Prostate gland (tissue), 2 donors: ENCODE results near the gene KLK11. TPM values are rescaled to one million over a fixed set of nuclear protein-coding genes. Genes with fewer than 3 reads are reported as not detected.

Experiments used
- DNase-seq: peaks from one replicate; pipeline ENCODE4 v3.0.0-alpha.2; 2019; ENCODE audit warnings: low spot score
- H3K27ac ChIP-seq, 2 donors: fragments of 200-600 bp; sonication (generic); 2 replicates each; pipeline ENCODE4 v1.5.1; 2017 to 2019
- H3K27me3 ChIP-seq: fragments of 200-600 bp; sonication (generic); replicated peaks from 2 replicates; pipeline ENCODE4 v1.5.1; 2019; ENCODE audit not compliant: insufficient read depth
- H3K36me3 ChIP-seq, 2 donors: fragments of 200-600 bp; sonication (generic); 1 replicate in 1 of 2; 2 replicates in 1 of 2; pipeline versions ENCODE4 v1.5.1 to v1.8.1; 2017 to 2019
- H3K4me1 ChIP-seq: fragments of 200-600 bp; sonication (generic); replicated peaks from 2 replicates; pipeline ENCODE4 v1.5.1; 2019
- H3K4me3 ChIP-seq, 2 donors: fragments of 200-600 bp; sonication (generic); 2 replicates each; pipeline ENCODE4 v1.5.1; 2017 to 2019
- H3K9me3 ChIP-seq: fragments of 200-600 bp; sonication (generic); 2 replicates; pipeline ENCODE4 v1.5.1; 2017
- CTCF ChIP-seq, 4 experiments: fragments of 200-600 bp in 2 of 4; fragments of 450-650 bp in 2 of 4; sonication (generic) in 2 of 4; IDR thresholded peaks; 1 replicate in 3 of 4; 2 replicates in 1 of 4; pipeline ENCODE4 v1.5.1; 2016 to 2019; ENCODE audit warnings: antibody characterized with exemption in 4 of 4, mild to moderate bottlenecking in 2 of 4, moderate library complexity in 2 of 4
- POLR2A ChIP-seq: fragments of 450-650 bp; IDR thresholded peaks from one replicate; pipeline ENCODE4 v1.6.1; 2016; ENCODE audit warnings: antibody characterized with exemption, mild to moderate bottlenecking
- POLR2AphosphoS5 ChIP-seq: sonication (generic); formaldehyde crosslinking; IDR thresholded peaks from one replicate; pipeline ENCODE4 v1.6.1; 2017; ENCODE audit warnings: antibody characterized with exemption
- WGBS: methylation state at CpG from one replicate; pipeline ENCODE4 v1.1.5; 2018; 5-methylcytosine and 5-hydroxymethylcytosine counted together
- intact Hi-C: fragments of 100-400 bp; cut with DNase I; formaldehyde crosslinking; loops from one replicate; pipeline ENCODE4 v1.14.2; 2022
- total RNA-seq, 2 donors: library from RNA; depleted of rRNA; stranded (reverse); fragments of >200 nt; gene quantifications; one replicate each; pipeline ENCODE4 v1.1.0, GENCODE V29; 2016

Gene KLK11
- total RNA-seq, 2 donors from 2014 or later: 67.7 to 315 TPM

- no peak within 1 kb of the TSS for H3K4me3 ChIP-seq
- H3K36me3 ChIP-seq: no peaks in the 10 kb centered on the region
- no peaks in the 10 kb centered on the region for H3K4me1 ChIP-seq
- intact Hi-C loops: no loop called here
- H3K9me3 ChIP-seq: no peaks in the 10 kb centered on the region
- 16% methylated on average over 28 of the region's 28 CpGs for WGBS
- no peak within 1 kb of the TSS for H3K27ac ChIP-seq
- TF ChIP-seq CTCF (IDR thresholded peaks at IDR 0.05): no peak
- DNase-seq: no peak
- no peaks in the 10 kb centered on the region for H3K27me3 ChIP-seq
These were observed 42.7 kb downstream of the KLK11 start, which contains the start of gene KLK7 for GRCh38 chr19:50983625-50984292. TSS of gene KLK7 (minus strand) at chr19:50983917. CDS start at chr19:50982399, 1,518 bp downstream.

GRCh38 chr19:50982186-50982585 is 44.2 kb downstream of the KLK11 start:
- H3K9me3 ChIP-seq: no peaks in the 10 kb centered on the region
- no peak overlapping the region for H3K27ac ChIP-seq
- WGBS: 80% methylated on average over 4 of the region's 4 CpGs
- H3K4me1 ChIP-seq: no peaks in the 10 kb centered on the region
- intact Hi-C loops: no loop called here
- H3K27me3 ChIP-seq: no peaks in the 10 kb centered on the region
- no peak for TF ChIP-seq POLR2A
- TF ChIP-seq POLR2AphosphoS5: no peak
- no peak for TF ChIP-seq CTCF (IDR thresholded peaks at IDR 0.05)
- DNase-seq: no peak
- H3K4me3 ChIP-seq: no peak overlapping the region
- H3K36me3 ChIP-seq: no peaks in the 10 kb centered on the region

- no peaks in the 10 kb centered on the region for H3K9me3 ChIP-seq
- H3K4me1 ChIP-seq: no peaks in the 10 kb centered on the region
- TF ChIP-seq POLR2AphosphoS5 (no peak), CTCF (IDR thresholded peaks at IDR 0.05) (no peak), POLR2A (no peak)
- WGBS: 52% methylated on average over 11 of the region's 11 CpGs
- no peak overlapping the region for H3K27ac ChIP-seq
- no peaks in the 10 kb centered on the region for H3K36me3 ChIP-seq
- intact Hi-C loops: no loop called here
- no peak for DNase-seq
- no peak overlapping the region for H3K4me3 ChIP-seq
- no peaks in the 10 kb centered on the region for H3K27me3 ChIP-seq
These were observed 44.7 kb downstream of the KLK11 start for GRCh38 chr19:50981587-50982146.

- H3K9me3 ChIP-seq: no peaks in the 10 kb centered on the region
- no peak overlapping the region for H3K4me3 ChIP-seq
- no peaks in the 10 kb centered on the region for H3K27me3 ChIP-seq
- H3K27ac ChIP-seq: no peak overlapping the region
- TF ChIP-seq POLR2AphosphoS5 (no peak), CTCF (IDR thresholded peaks at IDR 0.05) (no peak), POLR2A (no peak)
- no peaks in the 10 kb centered on the region for H3K36me3 ChIP-seq
- DNase-seq: no peak
- 47% methylated on average over 12 of the region's 13 CpGs for WGBS
- intact Hi-C loops: no loop called here
- H3K4me1 ChIP-seq: no peaks in the 10 kb centered on the region
These were observed 46.2 kb downstream of the KLK11 start for GRCh38 chr19:50980208-50980607.

GRCh38 chr19:50979758-50980157 is 46.7 kb downstream of the KLK11 start:
- WGBS: 56% methylated on average over 8 of the region's 8 CpGs
- H3K9me3 ChIP-seq: no peaks in the 10 kb centered on the region
- no peaks in the 10 kb centered on the region for H3K27me3 ChIP-seq
- DNase-seq: no peak
- no peak overlapping the region for H3K4me3 ChIP-seq
- H3K4me1 ChIP-seq: no peaks in the 10 kb centered on the region
- intact Hi-C loops: no loop called here
- TF ChIP-seq POLR2A (no peak), POLR2AphosphoS5 (no peak), CTCF (IDR thresholded peaks at IDR 0.05) (no peak)
- no peak overlapping the region for H3K27ac ChIP-seq
- no peaks in the 10 kb centered on the region for H3K36me3 ChIP-seq
